H1 (cell line): ENCODE measurements around the gene RTN4. TPM values are rescaled to one million over a fixed set of nuclear protein-coding genes. Genes with fewer than 3 reads are reported as not detected.

Experiments
- CTCF ChIA-PET: fragments of 300-600 bp; sonication (Branson Sonifier 250); formaldehyde crosslinking; loops from one replicate; lab custom pipeline; 2021; ENCODE audit not compliant: partially characterized antibody; lab: Charles Lee
- POLR2A ChIA-PET: fragments of 300-600 bp; sonication (Branson Sonifier 250); formaldehyde crosslinking; loops from one replicate; lab custom pipeline; 2021; ENCODE audit warnings: inconsistent platforms; ENCODE audit not compliant: partially characterized antibody; lab: Charles Lee
- DNase-seq, 2 experiments: peaks; one replicate each; pipeline versions ENCODE4 v3.0.0 to v3.0.0-alpha.2; 2010 to 2022; ENCODE audit warnings: low spot score in 2 of 2, low read depth in 1 of 2, mixed read lengths in 1 of 2
- FAIRE-seq: peaks from 2 replicates; lab custom pipeline; 2011; peaks lifted over from hg19 to GRCh38; lab: Jason Lieb, UNC
- H2AFZ ChIP-seq: 2 replicates; pipeline ENCODE4 v1.8.1; 2012; ENCODE audit warnings: low read length, inconsistent platforms
- H2AK5ac ChIP-seq: 2 replicates; pipeline ENCODE4 v1.6.1; 2013; ENCODE audit warnings: low read depth, low read length
- H2BK120ac ChIP-seq: replicated peaks from 2 replicates; pipeline ENCODE3; 2013; ENCODE audit warnings: low read depth, low read length, inconsistent platforms
- H2BK12ac ChIP-seq: 2 replicates; pipeline ENCODE4 v1.6.1; 2013; ENCODE audit warnings: low read depth, low read length
- H2BK15ac ChIP-seq: 2 replicates; pipeline ENCODE4 v1.6.1; 2013; ENCODE audit warnings: low read length
- H2BK20ac ChIP-seq: 2 replicates; pipeline ENCODE4 v1.6.1; 2013; ENCODE audit warnings: low read length
- H2BK5ac ChIP-seq: 2 replicates; pipeline ENCODE4 v1.6.1; 2013; ENCODE audit warnings: low read depth, low read length
- H3K14ac ChIP-seq: 2 replicates; pipeline ENCODE4 v1.6.1; 2013; ENCODE audit warnings: inconsistent platforms; ENCODE audit not compliant: insufficient read length
- H3K18ac ChIP-seq: 2 replicates; pipeline ENCODE4 v1.6.1; 2013; ENCODE audit warnings: low read length; ENCODE audit errors: extremely low read depth
- H3K23ac ChIP-seq: 2 replicates; pipeline ENCODE4 v1.6.1; 2013; ENCODE audit warnings: inconsistent platforms; ENCODE audit not compliant: insufficient read length
- H3K23me2 ChIP-seq: 2 replicates; pipeline ENCODE4 v1.6.1; 2013; ENCODE audit warnings: low read depth, low read length
- H3K27ac ChIP-seq: 2 replicates; pipeline ENCODE4 v1.6.1; 2011; ENCODE audit warnings: low read depth, low read length, inconsistent platforms
- H3K27me3 ChIP-seq, 4 experiments: replicated peaks in 1 of 4; 1 replicate in 1 of 4; 2 replicates in 3 of 4; pipeline versions ENCODE4 v1.6.1 to v1.8.1; 2011 to 2013; ENCODE audit warnings: low read length in 3 of 4, mild to moderate bottlenecking in 3 of 4, inconsistent platforms in 2 of 4, mixed read lengths in 2 of 4, moderate library complexity in 1 of 4; ENCODE audit not compliant: control insufficient read depth in 3 of 4, insufficient read depth in 3 of 4; ENCODE audit errors: extremely low read depth in 1 of 4
- H3K36me3 ChIP-seq, 4 experiments: 2 replicates each; pipeline versions ENCODE4 v1.6.1 to v1.8.1; 2011 to 2013; ENCODE audit warnings: mild to moderate bottlenecking in 4 of 4, low read length in 3 of 4, moderate library complexity in 2 of 4, control low read depth in 1 of 4, inconsistent platforms in 1 of 4; ENCODE audit not compliant: insufficient read depth in 4 of 4, control insufficient read depth in 2 of 4
- H3K4ac ChIP-seq: replicated peaks from 2 replicates; pipeline ENCODE3; 2013; ENCODE audit warnings: low read length, low read depth, mixed read lengths, inconsistent platforms; ENCODE audit not compliant: insufficient read length
- H3K4me1 ChIP-seq, 4 experiments: replicated peaks in 1 of 4; 1 replicate in 1 of 4; 2 replicates in 3 of 4; pipeline versions ENCODE4 v1.6.1 to v1.8.1; 2011 to 2013; ENCODE audit warnings: low read length in 3 of 4, inconsistent platforms in 2 of 4, mixed read lengths in 1 of 4; ENCODE audit not compliant: insufficient read depth in 4 of 4, control insufficient read depth in 3 of 4
- H3K4me2 ChIP-seq, 2 experiments: 2 replicates each; pipeline versions ENCODE4 v1.6.1 to v1.8.1; 2011 to 2013; ENCODE audit warnings: low read depth in 2 of 2, low read length in 2 of 2, control low read depth in 1 of 2, inconsistent platforms in 1 of 2, mild to moderate bottlenecking in 1 of 2; ENCODE audit not compliant: insufficient read depth in 1 of 2
- H3K4me3 ChIP-seq, 4 experiments: fragments of 200-600, 300-600 bp in 1 of 4; sonication (generic), shearing (Covaris generic), sonication (Bioruptor Twin) in 1 of 4; 2 replicates each; pipeline versions ENCODE4 v1.5.1 to v1.8.1; 2011 to 2016; ENCODE audit warnings: low read length in 4 of 4, low read depth in 3 of 4, control low read depth in 2 of 4, inconsistent platforms in 2 of 4, mild to moderate bottlenecking in 2 of 4, mixed read lengths in 1 of 4, moderate library complexity in 1 of 4; ENCODE audit not compliant: insufficient read depth in 2 of 4; ENCODE audit errors: extremely low read depth in 1 of 4
- H3K56ac ChIP-seq: replicated peaks from 2 replicates; pipeline ENCODE3; 2013; ENCODE audit warnings: low read depth, mild to moderate bottlenecking, mixed read lengths, low read length, inconsistent platforms; ENCODE audit not compliant: insufficient read length
- H3K79me1 ChIP-seq: 2 replicates; pipeline ENCODE4 v1.6.1; 2013; ENCODE audit warnings: low read depth, low read length, control low read depth
- H3K79me2 ChIP-seq, 2 experiments: 2 replicates each; pipeline versions ENCODE4 v1.6.1 to v1.8.1; 2012 to 2013; ENCODE audit warnings: low read length in 2 of 2, mild to moderate bottlenecking in 2 of 2, inconsistent platforms in 1 of 2; ENCODE audit not compliant: insufficient read depth in 2 of 2, control insufficient read depth in 1 of 2
- H3K9ac ChIP-seq, 4 experiments: replicated peaks in 1 of 4; 1 replicate in 1 of 4; 2 replicates in 3 of 4; pipeline versions ENCODE4 v1.6.1 to v1.8.1; 2011 to 2013; ENCODE audit warnings: low read depth in 3 of 4, low read length in 3 of 4, control low read depth in 2 of 4, mild to moderate bottlenecking in 2 of 4, moderate library complexity in 2 of 4, inconsistent platforms in 1 of 4; ENCODE audit errors: extremely low read depth in 1 of 4
- H3K9me3 ChIP-seq, 2 experiments: 2 replicates each; pipeline versions ENCODE4 v1.6.1 to v1.8.1; 2012 to 2013; ENCODE audit warnings: mild to moderate bottlenecking in 2 of 2, moderate library complexity in 2 of 2, control low read depth in 1 of 2, inconsistent platforms in 1 of 2, low read depth in 1 of 2, low read length in 1 of 2, mixed read lengths in 1 of 2; ENCODE audit not compliant: insufficient read depth in 2 of 2
- H4K20me1 ChIP-seq, 2 experiments: replicated peaks in 1 of 2; 2 replicates each; pipeline versions ENCODE3 to v1.8.1; 2011 to 2013; ENCODE audit warnings: inconsistent platforms in 2 of 2, low read length in 2 of 2, mild to moderate bottlenecking in 1 of 2; ENCODE audit not compliant: insufficient read depth in 2 of 2, control insufficient read depth in 1 of 2
- H4K5ac ChIP-seq: 2 replicates; pipeline ENCODE4 v1.6.1; 2013; ENCODE audit warnings: low read length, low read depth, mixed read lengths, inconsistent platforms; ENCODE audit not compliant: insufficient read length
- H4K8ac ChIP-seq: 2 replicates; pipeline ENCODE4 v1.8.0; 2013; ENCODE audit warnings: mild to moderate bottlenecking, moderate library complexity, low read length, inconsistent platforms; ENCODE audit not compliant: insufficient read depth; ENCODE audit errors: extremely low read depth
- H4K91ac ChIP-seq: replicated peaks from 2 replicates; pipeline ENCODE3; 2013; ENCODE audit warnings: low read length, mixed read lengths, inconsistent platforms; ENCODE audit not compliant: insufficient read length
- CBX5 ChIP-seq: fragments of 300-800, 300-1000 bp; sonication (generic); IDR thresholded peaks from 2 replicates; pipeline ENCODE4 v1.7.1; 2016; ENCODE audit warnings: antibody characterized with exemption, low read length, low read depth
- GABPA ChIP-seq: IDR thresholded peaks from 2 replicates; pipeline ENCODE4 v1.6.1; 2011; ENCODE audit warnings: mild to moderate bottlenecking, low read length, moderate library complexity, borderline replicate concordance; ENCODE audit not compliant: insufficient read depth
- RBBP5 ChIP-seq: IDR thresholded peaks from 2 replicates; pipeline ENCODE4 v1.7.1; 2012; ENCODE audit warnings: low read depth, mild to moderate bottlenecking, inconsistent platforms, low read length, moderate library complexity, borderline replicate concordance
- SIN3A ChIP-seq, 2 experiments: IDR thresholded peaks in 1 of 2; conservative IDR thresholded peaks in 1 of 2; 2 replicates each; pipeline ENCODE4 v1.6.1; 2011 to 2012; ENCODE audit warnings: low read length in 2 of 2, improper control_type of control experiment in 1 of 2, low read depth in 1 of 2, mild to moderate bottlenecking in 1 of 2
- SIX5 ChIP-seq: IDR thresholded peaks from 2 replicates; pipeline ENCODE4 v1.6.1; 2011; ENCODE audit warnings: mild to moderate bottlenecking, low read depth, low read length
- SP4 ChIP-seq: IDR thresholded peaks from 2 replicates; pipeline ENCODE4 v1.6.1; 2012; ENCODE audit warnings: low read length, inconsistent platforms
- SRF ChIP-seq: IDR thresholded peaks from 2 replicates; pipeline ENCODE4 v1.6.1; 2011; ENCODE audit warnings: mild to moderate bottlenecking, low read depth, low read length, moderate library complexity
- WGBS, 2 experiments: shearing (Covaris generic) in 1 of 2; methylation state at CpG; one replicate each; pipeline versions ENCODE4 v1.1.6 to v1.1.7; 2013 to 2015; ENCODE audit warnings: low lambda C conversion rate in 2 of 2, mixed read lengths in 2 of 2, inconsistent platforms in 1 of 2, low coverage in 1 of 2, missing lambda C conversion rate in 1 of 2; ENCODE audit not compliant: insufficient replicate concordance in 2 of 2, insufficient coverage in 1 of 2, insufficient read length in 1 of 2; ENCODE audit errors: extremely low coverage in 1 of 2, missing lambda C conversion rate in 1 of 2; 5-methylcytosine and 5-hydroxymethylcytosine counted together
- polyA plus RNA-seq, 7 experiments: library from polyadenylated mRNA; depleted of rRNA in 3 of 7; stranded (reverse) in 5 of 7; unstranded in 2 of 7; fragments of >200 nt in 5 of 7; fragments of 200-250 nt in 2 of 7; gene quantifications; 1 replicate in 5 of 7; 2 replicates in 1 of 7; 4 replicates in 1 of 7; pipeline versions ENCODE4 v1.2.1 to v1.2.3, GENCODE V29; 2011 to 2013; ENCODE audit warnings: missing spikeins in 2 of 7, mixed read lengths in 2 of 7
- total RNA-seq: library from RNA; stranded (reverse); fragmentation: NEBNext Ultra II Directional; extraction: Animal tissue kit (Norgen Biotek cat#: 25700); gene quantifications from 2 replicates; pipeline ENCODE4 v1.2.1, GENCODE V29; 2021

The RTN4 gene
- total and polyA plus RNA-seq, 2 of the 8 experiments (the other 6 are each of a cell fraction or from before 2014, with no cell fraction given) = 179 to 242 TPM

DNA sequence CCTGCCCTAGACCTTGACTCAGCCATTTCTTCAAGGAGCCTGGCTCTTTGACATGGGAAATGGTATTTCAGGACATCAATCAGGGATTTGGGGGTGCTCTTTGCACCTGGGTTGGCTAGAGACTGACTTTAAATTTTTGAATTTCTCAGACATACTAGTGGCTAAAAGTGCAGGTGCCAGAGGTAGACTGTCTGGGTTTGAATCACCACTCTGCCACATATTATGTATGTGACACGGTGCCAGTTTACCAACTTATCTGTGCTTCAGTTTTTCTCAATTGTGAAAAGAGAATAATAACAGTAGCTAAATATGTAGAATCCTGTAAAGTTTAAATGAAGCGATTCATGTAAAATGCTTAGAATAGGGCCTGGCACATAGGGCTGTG is 49.2 kb upstream of the RTN4 start:
- POLR2A ChIA-PET = interaction anchor here (1.2 to 1.5 kb wide), 2 partner anchors 13 to 51 kb away, joined by 3 to 4 read pairs; no protein-coding TSS in a partner anchor
- H2AFZ ChIP-seq = no peak overlapping the region
- no peak overlapping the region for H3K27ac ChIP-seq
- no peak overlapping the region for H2BK120ac ChIP-seq
- H3K4ac ChIP-seq = no peak overlapping the region
- H2AK5ac ChIP-seq = no peak overlapping the region
- no peak overlapping the region for H3K9ac ChIP-seq
- H4K20me1 ChIP-seq = no peaks in the 10 kb centered on the region
- FAIRE-seq (no peak), DNase-seq (no peak)
- H3K9me3 ChIP-seq = no peaks in the 10 kb centered on the region
- CTCF ChIA-PET = interaction anchor here (0.6 to 0.8 kb wide), 2 partner anchors 8 to 13 kb away, joined by 3 read pairs; no protein-coding TSS in a partner anchor
- H2BK20ac ChIP-seq = no peak overlapping the region
- H3K27me3 ChIP-seq = no peaks in the 10 kb centered on the region
- no peaks in the 10 kb centered on the region for H3K79me2 ChIP-seq
- no peak overlapping the region for H4K8ac ChIP-seq
- WGBS, 2 experiments = 92% methylated on average over 2 of the region's 2 CpGs; no CpG with 5 or more reads in 1 of the 2 experiments
- H4K91ac ChIP-seq = no peak overlapping the region
- no peaks in the 10 kb centered on the region for H3K23me2 ChIP-seq
- H2BK12ac ChIP-seq = no peak overlapping the region
- no peak overlapping the region for H2BK15ac ChIP-seq
- no peak overlapping the region for H3K14ac ChIP-seq
- H3K4me3 ChIP-seq = no peak overlapping the region
- no peaks in the 10 kb centered on the region for H3K79me1 ChIP-seq
- H3K4me1 ChIP-seq = peaks cover 0 to 4% (median 0%) of the 10 kb centered on the region in 4 experiments; a peak in 2 of 7 replicates
- H3K36me3 ChIP-seq = no peaks in the 10 kb centered on the region
- no peak overlapping the region for H3K18ac ChIP-seq
- H4K5ac ChIP-seq = no peak overlapping the region
- no peak overlapping the region for H2BK5ac ChIP-seq
- no peak overlapping the region for H3K4me2 ChIP-seq
- TF ChIP-seq SP4 = no peak
- no peak for TF ChIP-seq SRF
- TF ChIP-seq RBBP5 = no peak
- TF ChIP-seq CBX5 = no peak
- TF ChIP-seq SIN3A (conservative IDR thresholded peaks at IDR 0.05 in 1 of 2, IDR thresholded peaks at IDR 0.05 in 1 of 2; ENCODE audit: low read depth in 1 of 2, low read length in 2 of 2) = no peak
- TF ChIP-seq GABPA = no peak
- no peak for TF ChIP-seq SIX5
- TF ChIP-seq, all 59 proteins: peak for 0
- H3K23ac ChIP-seq = no peak overlapping the region
- no peak overlapping the region for H3K56ac ChIP-seq
